ENCODE results near the gene AQP4.

The AQP4 gene

DNA sequence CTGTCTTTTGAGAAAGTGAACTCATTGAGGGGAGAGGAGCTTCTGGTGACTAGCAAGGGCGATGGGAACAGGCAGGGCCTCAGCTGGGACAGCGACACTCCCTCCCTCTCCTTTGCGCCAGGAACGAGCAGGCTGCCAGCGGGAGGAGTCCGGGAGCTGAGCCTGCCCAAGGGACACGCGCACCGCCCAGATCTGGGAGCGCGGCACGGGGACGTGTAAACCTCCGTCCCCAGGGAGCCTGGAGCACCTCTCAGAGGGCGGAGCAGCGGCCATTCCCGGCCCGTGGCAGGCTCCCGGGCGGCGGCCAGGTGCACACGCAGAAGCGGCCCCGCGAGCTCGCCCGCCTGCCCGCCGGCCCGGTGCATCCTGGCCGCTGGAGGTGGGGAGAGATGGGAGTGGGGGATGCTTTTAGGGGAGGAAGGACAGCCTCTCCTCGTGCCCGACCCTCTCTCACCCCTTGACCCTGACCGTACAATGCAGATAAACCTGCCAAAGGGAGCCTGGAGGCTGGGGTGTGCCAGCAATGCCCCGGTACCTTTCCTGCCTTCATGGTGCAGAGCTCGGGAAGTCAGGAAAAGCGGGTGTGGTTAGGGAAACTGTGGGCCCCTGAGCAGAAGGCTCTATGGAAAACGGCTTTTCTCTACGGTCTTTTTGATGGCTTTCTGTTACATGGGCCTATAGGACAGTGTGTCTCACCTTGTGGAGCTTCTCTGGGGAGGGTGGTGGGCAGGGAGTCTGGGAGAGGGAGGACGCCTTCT, 2.2 kb downstream of the AQP4 start:
- Histone ChIP-seq H3K27me3 (ENCODE audit: insufficient read depth, low read length, poor library complexity) (no peaks in the 10 kb centered on the region), H3K4ac (ENCODE audit: low read depth, low read length) (no peak overlapping the region), H2BK5ac (ENCODE audit: low read length) (no peak overlapping the region), H3K79me2 (ENCODE audit: control insufficient read depth, insufficient read depth, low read length) (no peaks in the 10 kb centered on the region), H3K23ac (ENCODE audit: low read length) (no peak overlapping the region), H3K27ac (ENCODE audit: low read depth, low read length) (no peak overlapping the region), H2BK15ac (replicated peaks; ENCODE audit: low read depth) (no peak overlapping the region), H3K9ac (ENCODE audit: low read length) (peak overlapping the region; percentile 60), H3K18ac (ENCODE audit: low read length) (no peak overlapping the region), H2BK120ac (ENCODE audit: low read depth, low read length) (no peak overlapping the region), H3K4me3 (ENCODE audit: low read length) (peak overlapping the region; percentile 41), H4K5ac (ENCODE audit: low read length) (no peak overlapping the region), H3K56ac (ENCODE audit: low read length) (peak overlapping the region; percentile 87), H4K8ac (ENCODE audit: low read depth, low read length) (no peak overlapping the region), H2AK5ac (ENCODE audit: low read length) (no peak overlapping the region), H3K4me2 (ENCODE audit: low read length) (peak overlapping the region; percentile 92), H3K36me3 (ENCODE audit: control insufficient read depth, insufficient read depth, low read length) (no peaks in the 10 kb centered on the region), H3K4me1 (ENCODE audit: control insufficient read depth, low read depth, low read length) (peaks cover 2% of the 10 kb centered on the region), H3K79me1 (ENCODE audit: low read length) (no peaks in the 10 kb centered on the region)
- WGBS (ENCODE audit: extremely low coverage, insufficient coverage, low lambda C conversion rate) = no CpG with 5 or more reads among the region's 40 CpGs
- DNase-seq = peak; percentile 65

GRCh38 chr18:26862084-26862483, 3.4 kb downstream of the AQP4 start:
- no peak overlapping the region for H3K9ac ChIP-seq (ENCODE audit: low read length)
- no peak overlapping the region for H3K56ac ChIP-seq (ENCODE audit: low read length)
- no peak overlapping the region for H4K8ac ChIP-seq (ENCODE audit: low read depth, low read length)
- no peak overlapping the region for H3K23ac ChIP-seq (ENCODE audit: low read length)
- no peaks in the 10 kb centered on the region for H3K79me1 ChIP-seq (ENCODE audit: low read length)
- no peaks in the 10 kb centered on the region for H3K79me2 ChIP-seq (ENCODE audit: control insufficient read depth, insufficient read depth, low read length)
- H3K18ac ChIP-seq (ENCODE audit: low read length) = no peak overlapping the region
- H3K4me3 ChIP-seq (ENCODE audit: low read length) = no peak overlapping the region
- no peak for DNase-seq
- H2AK5ac ChIP-seq (ENCODE audit: low read length) = no peak overlapping the region
- no peaks in the 10 kb centered on the region for H3K4me1 ChIP-seq (ENCODE audit: control insufficient read depth, low read depth, low read length)
- no peak overlapping the region for H3K27ac ChIP-seq (ENCODE audit: low read depth, low read length)
- H3K4ac ChIP-seq (ENCODE audit: low read depth, low read length) = no peak overlapping the region
- H2BK120ac ChIP-seq (ENCODE audit: low read depth, low read length) = no peak overlapping the region
- H2BK5ac ChIP-seq (ENCODE audit: low read length) = no peak overlapping the region
- no peak overlapping the region for H3K4me2 ChIP-seq (ENCODE audit: low read length)
- no peak overlapping the region for H2BK15ac ChIP-seq (replicated peaks; ENCODE audit: low read depth)
- no peak overlapping the region for H4K5ac ChIP-seq (ENCODE audit: low read length)
- WGBS (ENCODE audit: extremely low coverage, insufficient coverage, low lambda C conversion rate) = no CpG with 5 or more reads among the region's 5 CpGs
- H3K27me3 ChIP-seq (ENCODE audit: insufficient read depth, low read length, poor library complexity) = no peaks in the 10 kb centered on the region
- no peaks in the 10 kb centered on the region for H3K36me3 ChIP-seq (ENCODE audit: control insufficient read depth, insufficient read depth, low read length)

DNA sequence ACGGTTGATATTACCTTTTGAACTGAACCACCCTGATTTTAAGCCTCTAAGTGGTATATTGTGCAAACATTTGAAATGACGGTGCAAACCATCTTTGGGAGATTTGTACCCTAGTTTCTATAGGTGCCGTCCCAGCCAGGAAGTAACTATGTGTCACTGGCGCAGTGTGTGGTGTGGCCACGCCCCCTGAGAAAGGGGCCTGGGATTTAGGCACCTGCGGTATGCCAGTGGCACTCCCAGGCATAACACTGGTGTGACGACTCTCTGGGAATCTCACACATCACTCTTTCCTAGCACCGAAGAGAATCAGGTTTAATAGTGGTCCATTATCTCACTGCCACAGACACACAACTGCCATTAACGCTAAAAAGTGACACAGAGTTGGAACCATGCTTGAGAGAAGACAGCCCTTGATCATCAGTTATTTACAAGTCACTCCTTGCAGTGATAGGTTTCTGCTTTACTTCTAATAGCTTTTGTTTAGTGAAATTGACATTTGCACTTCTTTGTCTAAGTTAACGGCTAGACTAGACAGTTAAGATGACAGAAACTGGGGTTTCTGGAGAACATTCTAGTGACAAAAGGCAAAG, 11.1 kb downstream of the AQP4 start:
- WGBS (ENCODE audit: extremely low coverage, insufficient coverage, low lambda C conversion rate) = no CpG with 5 or more reads among the region's 10 CpGs
- no peak overlapping the region for H4K8ac ChIP-seq (ENCODE audit: low read depth, low read length)
- no peaks in the 10 kb centered on the region for H3K27me3 ChIP-seq (ENCODE audit: insufficient read depth, low read length, poor library complexity)
- H4K5ac ChIP-seq (ENCODE audit: low read length) = no peak overlapping the region
- no peak overlapping the region for H3K9ac ChIP-seq (ENCODE audit: low read length)
- no peaks in the 10 kb centered on the region for H3K36me3 ChIP-seq (ENCODE audit: control insufficient read depth, insufficient read depth, low read length)
- H3K79me1 ChIP-seq (ENCODE audit: low read length) = no peaks in the 10 kb centered on the region
- no peak overlapping the region for H2AK5ac ChIP-seq (ENCODE audit: low read length)
- no peaks in the 10 kb centered on the region for H3K4me1 ChIP-seq (ENCODE audit: control insufficient read depth, low read depth, low read length)
- no peak overlapping the region for H3K23ac ChIP-seq (ENCODE audit: low read length)
- H3K56ac ChIP-seq (ENCODE audit: low read length) = no peak overlapping the region
- H3K18ac ChIP-seq (ENCODE audit: low read length) = no peak overlapping the region
- peak; percentile 32 for DNase-seq
- H3K4me2 ChIP-seq (ENCODE audit: low read length) = no peak overlapping the region
- no peak overlapping the region for H2BK5ac ChIP-seq (ENCODE audit: low read length)
- no peak overlapping the region for H3K4me3 ChIP-seq (ENCODE audit: low read length)
- no peak overlapping the region for H2BK120ac ChIP-seq (ENCODE audit: low read depth, low read length)
- no peak overlapping the region for H2BK15ac ChIP-seq (replicated peaks; ENCODE audit: low read depth)
- no peaks in the 10 kb centered on the region for H3K79me2 ChIP-seq (ENCODE audit: control insufficient read depth, insufficient read depth, low read length)
- H3K4ac ChIP-seq (ENCODE audit: low read depth, low read length) = no peak overlapping the region
- H3K27ac ChIP-seq (ENCODE audit: low read depth, low read length) = no peak overlapping the region

DNA sequence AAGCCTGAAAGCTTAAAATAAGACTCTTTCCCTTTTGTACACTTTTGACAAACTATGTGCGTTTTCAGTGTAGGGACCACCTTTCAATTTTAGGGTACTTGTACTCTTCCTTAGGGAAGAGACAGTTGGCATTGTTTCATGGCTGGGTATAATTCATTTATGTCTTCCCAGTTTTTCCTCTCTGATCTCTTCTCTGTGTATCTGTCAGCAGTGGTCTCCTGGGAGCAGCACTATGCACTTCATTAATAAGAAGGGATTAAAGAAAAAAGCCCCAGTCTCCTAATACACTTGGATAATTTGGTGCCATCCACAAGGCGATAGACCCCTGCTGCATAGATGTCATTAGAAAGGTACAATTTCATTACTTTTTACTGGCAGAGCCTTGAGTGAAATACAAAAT, 12.1 kb downstream of the AQP4 start:
- no CpG with 5 or more reads among the region's 2 CpGs for WGBS (ENCODE audit: extremely low coverage, insufficient coverage, low lambda C conversion rate)
- DNase-seq = no peak
- Histone ChIP-seq H3K18ac (ENCODE audit: low read length) (no peak overlapping the region), H3K36me3 (ENCODE audit: control insufficient read depth, insufficient read depth, low read length) (no peaks in the 10 kb centered on the region), H3K4me3 (ENCODE audit: low read length) (no peak overlapping the region), H3K4me2 (ENCODE audit: low read length) (no peak overlapping the region), H3K27me3 (ENCODE audit: insufficient read depth, low read length, poor library complexity) (no peaks in the 10 kb centered on the region), H3K56ac (ENCODE audit: low read length) (no peak overlapping the region), H2AK5ac (ENCODE audit: low read length) (no peak overlapping the region), H3K79me1 (ENCODE audit: low read length) (no peaks in the 10 kb centered on the region), H2BK120ac (ENCODE audit: low read depth, low read length) (no peak overlapping the region), H3K79me2 (ENCODE audit: control insufficient read depth, insufficient read depth, low read length) (no peaks in the 10 kb centered on the region), H3K4me1 (ENCODE audit: control insufficient read depth, low read depth, low read length) (no peaks in the 10 kb centered on the region), H4K8ac (ENCODE audit: low read depth, low read length) (no peak overlapping the region), H3K27ac (ENCODE audit: low read depth, low read length) (no peak overlapping the region), H2BK15ac (replicated peaks; ENCODE audit: low read depth) (no peak overlapping the region), H3K9ac (ENCODE audit: low read length) (no peak overlapping the region), H4K5ac (ENCODE audit: low read length) (no peak overlapping the region), H3K23ac (ENCODE audit: low read length) (no peak overlapping the region), H2BK5ac (ENCODE audit: low read length) (no peak overlapping the region), H3K4ac (ENCODE audit: low read depth, low read length) (no peak overlapping the region)

GRCh38 chr18:26843760-26844159, 21.7 kb downstream of the AQP4 start:
- H3K9ac ChIP-seq (ENCODE audit: low read length) = no peak overlapping the region
- no CpG with 5 or more reads among the region's 1 CpG for WGBS (ENCODE audit: extremely low coverage, insufficient coverage, low lambda C conversion rate)

More at GRCh38 chr18:26843760-26844159, 21.7 kb downstream of the AQP4 start:
- no peak overlapping the region for H4K5ac ChIP-seq (ENCODE audit: low read length)
- H3K4ac ChIP-seq (ENCODE audit: low read depth, low read length) = no peak overlapping the region
- H3K27ac ChIP-seq (ENCODE audit: low read depth, low read length) = no peak overlapping the region
- no peak overlapping the region for H2BK15ac ChIP-seq (replicated peaks; ENCODE audit: low read depth)
- no peak overlapping the region for H4K8ac ChIP-seq (ENCODE audit: low read depth, low read length)
- no peak overlapping the region for H2BK5ac ChIP-seq (ENCODE audit: low read length)
- H3K27me3 ChIP-seq (ENCODE audit: insufficient read depth, low read length, poor library complexity) = no peaks in the 10 kb centered on the region
- H2BK120ac ChIP-seq (ENCODE audit: low read depth, low read length) = no peak overlapping the region
- no peaks in the 10 kb centered on the region for H3K79me1 ChIP-seq (ENCODE audit: low read length)
- no peak overlapping the region for H2AK5ac ChIP-seq (ENCODE audit: low read length)
- H3K4me3 ChIP-seq (ENCODE audit: low read length) = no peak overlapping the region
- no peak overlapping the region for H3K23ac ChIP-seq (ENCODE audit: low read length)
- H3K36me3 ChIP-seq (ENCODE audit: control insufficient read depth, insufficient read depth, low read length) = no peaks in the 10 kb centered on the region
- no peak for DNase-seq
- no peak overlapping the region for H3K4me2 ChIP-seq (ENCODE audit: low read length)
- H3K56ac ChIP-seq (ENCODE audit: low read length) = no peak overlapping the region
- no peaks in the 10 kb centered on the region for H3K79me2 ChIP-seq (ENCODE audit: control insufficient read depth, insufficient read depth, low read length)
- H3K4me1 ChIP-seq (ENCODE audit: control insufficient read depth, low read depth, low read length) = no peaks in the 10 kb centered on the region
- H3K18ac ChIP-seq (ENCODE audit: low read length) = no peak overlapping the region

All from mesendoderm (in vitro differentiated cells).